ENCODE measurements around the gene PMIS2. TPM values are rescaled to one million over a fixed set of nuclear protein-coding genes. Genes with fewer than 3 reads are reported as not detected.

Gene PMIS2
- total RNA-seq: not detected

GRCh38 chr19:35585848-35586247 is at the start of gene PMIS2:
PMIS2 (plus strand) TSS chr19:35586173; CDS start chr19:35586260, 87 bp downstream.
- no peak within 1 kb of the TSS for H3K4me3 ChIP-seq
- DNase-seq (ENCODE audit: low spot score in 2 of 2): no peak
- intact Hi-C loops (cut with DNase I; ENCODE audit: low total_unique reads): no loop called here
- H3K27me3 ChIP-seq: peaks cover 0 to 25% of the 10 kb centered on the region in 2 donors
- H3K36me3 ChIP-seq: no peaks in the 10 kb centered on the region
- no peaks in the 10 kb centered on the region for H3K9me3 ChIP-seq
- H3K4me1 ChIP-seq: no peaks in the 10 kb centered on the region
- no peak for TF ChIP-seq CTCF (IDR thresholded peaks at IDR 0.05)
- no peak for TF ChIP-seq POLR2AphosphoS5 (IDR thresholded peaks at IDR 0.05)
- no peak for TF ChIP-seq POLR2A (IDR thresholded peaks at IDR 0.05)
- no peak within 1 kb of the TSS for H3K27ac ChIP-seq

- TF ChIP-seq POLR2A (IDR thresholded peaks at IDR 0.05) (no peak), CTCF (IDR thresholded peaks at IDR 0.05) (no peak), POLR2AphosphoS5 (IDR thresholded peaks at IDR 0.05) (no peak)
- Histone ChIP-seq H3K4me1 (peaks cover 0 to under 1% of the 10 kb centered on the region in 2 donors), H3K36me3 (no peaks in the 10 kb centered on the region), H3K9me3 (no peaks in the 10 kb centered on the region), H3K27ac (no peak overlapping the region), H3K27me3 (peaks cover 0 to 3% of the 10 kb centered on the region in 2 donors), H3K4me3 (no peak overlapping the region)
- intact Hi-C loops (cut with DNase I; ENCODE audit: low total_unique reads): no loop called here
- DNase-seq (ENCODE audit: low spot score in 2 of 2): no peak
These were observed 46.7 kb upstream of the PMIS2 start for GRCh38 chr19:35539314-35539713.

- Histone ChIP-seq H3K4me1 (peaks cover 0 to 3% of the 10 kb centered on the region in 2 donors), H3K27me3 (no peaks in the 10 kb centered on the region), H3K27ac (no peak overlapping the region), H3K4me3 (no peak overlapping the region), H3K9me3 (no peaks in the 10 kb centered on the region), H3K36me3 (no peaks in the 10 kb centered on the region)
- TF ChIP-seq POLR2AphosphoS5 (IDR thresholded peaks at IDR 0.05): no peak
- no peak for TF ChIP-seq POLR2A (IDR thresholded peaks at IDR 0.05)
- no peak for TF ChIP-seq CTCF (IDR thresholded peaks at IDR 0.05)
- no peak for DNase-seq (ENCODE audit: low spot score in 2 of 2)
- intact Hi-C loops (cut with DNase I; ENCODE audit: low total_unique reads): loop anchor here (5.0 kb wide), 1 partner anchor 488 kb away; no protein-coding TSS in a partner anchor
These were observed 46.1 kb upstream of the PMIS2 start for GRCh38 chr19:35539850-35540249.

GRCh38 chr19:35540356-35540927 is 45.5 kb upstream of the PMIS2 start:
- intact Hi-C loops (cut with DNase I; ENCODE audit: low total_unique reads): loop anchor here (5.0 kb wide), 1 partner anchor 488 kb away; no protein-coding TSS in a partner anchor

More at GRCh38 chr19:35540356-35540927, 45.5 kb upstream of the PMIS2 start:
- H3K27ac ChIP-seq: no peak overlapping the region
- no peaks in the 10 kb centered on the region for H3K9me3 ChIP-seq
- DNase-seq (ENCODE audit: low spot score in 2 of 2): no peak
- no peaks in the 10 kb centered on the region for H3K27me3 ChIP-seq
- TF ChIP-seq POLR2AphosphoS5 (IDR thresholded peaks at IDR 0.05): no peak
- TF ChIP-seq POLR2A (IDR thresholded peaks at IDR 0.05): no peak
- TF ChIP-seq CTCF (IDR thresholded peaks at IDR 0.05): no peak
- H3K36me3 ChIP-seq: no peaks in the 10 kb centered on the region
- H3K4me1 ChIP-seq: peaks cover 0 to 3% of the 10 kb centered on the region in 2 donors
- H3K4me3 ChIP-seq: no peak overlapping the region

Measured in breast epithelium (tissue), 4 donors.